HCT116 (cell line): ENCODE data around the gene ANKS1A. TPM values are rescaled to one million over a fixed set of nuclear protein-coding genes. Genes with fewer than 3 reads are reported as not detected.

Experiments
- ATAC-seq: fragments of 200-7000 bp; cut with Tn5 transposase; 2 replicates; pipeline ENCODE4 v1.9.1; 2020; ENCODE audit warnings: mild to moderate bottlenecking, moderate library complexity
- BruUV-seq: library from RNA; stranded (reverse); fragments of 400-500 nt; replicated peaks from 2 replicates; lab custom pipeline; 2021; lab: Mats Ljungman, UMichigan
- CTCF ChIA-PET: fragments of 300-600 bp; sonication (Branson Sonifier 250); formaldehyde crosslinking; loops from one replicate; lab custom pipeline; 2021; ENCODE audit warnings: antibody characterized with exemption; lab: Charles Lee
- POLR2A ChIA-PET: fragments of 300-600, 350-600 bp; sonication (Branson Sonifier 250); formaldehyde crosslinking; loops from one replicate; lab custom pipeline; 2021; ENCODE audit warnings: antibody characterized with exemption; lab: Charles Lee
- RAD21 ChIA-PET, 2 experiments: fragments of 300-600 bp; sonication (Branson Sonifier 250); formaldehyde crosslinking; loops; one replicate each; lab custom pipeline; 2023; ENCODE audit warnings: low total read pairs in 2 of 2; ENCODE audit not compliant: uncharacterized antibody in 2 of 2, unreplicated experiment in 2 of 2, low non-redundant PET in 1 of 2; lab: Charles Lee
- DNase-seq: peaks from one replicate; pipeline ENCODE4 v3.0.0-alpha.2; 2010; ENCODE audit warnings: low read depth, low spot score
- H2AFZ ChIP-seq: fragments of 200-600 bp; shearing (Covaris generic), sonication (generic); 2 replicates; pipeline ENCODE4 v1.6.1; 2017; ENCODE audit warnings: low read depth, mixed run types, mixed read lengths, antibody characterized with exemption, low read length; ENCODE audit not compliant: poor library complexity, severe bottlenecking
- H3K27ac ChIP-seq: 2 replicates; pipeline ENCODE4 v1.5.1; 2012; ENCODE audit warnings: low read depth, low read length
- H3K27me3 ChIP-seq: fragments of 200-600 bp; sonication (generic); 2 replicates; pipeline ENCODE4 v1.6.1; 2016; ENCODE audit warnings: mixed run types, low read length, mixed read lengths; ENCODE audit not compliant: insufficient read depth
- H3K36me3 ChIP-seq, 2 experiments: fragments of 200-500 bp in 1 of 2; fragments of 200-600 bp in 1 of 2; sonication (Bioruptor generic) in 1 of 2; sonication (generic) in 1 of 2; 2 replicates each; pipeline versions ENCODE4 v1.5.1 to v1.6.1; 2014 to 2016; ENCODE audit warnings: low read length in 2 of 2, inconsistent platforms in 1 of 2, mixed read lengths in 1 of 2, mixed run types in 1 of 2; ENCODE audit not compliant: insufficient read depth in 2 of 2, control insufficient read depth in 1 of 2
- H3K4me1 ChIP-seq, 2 experiments: fragments of 200-600 bp in 1 of 2; sonication (generic) in 1 of 2; 2 replicates each; pipeline versions ENCODE4 v1.5.1 to v1.6.1; 2012 to 2017; ENCODE audit warnings: low read length in 2 of 2, inconsistent platforms in 1 of 2, mild to moderate bottlenecking in 1 of 2, mixed read lengths in 1 of 2, mixed run types in 1 of 2, moderate library complexity in 1 of 2; ENCODE audit not compliant: insufficient read depth in 2 of 2, control insufficient read depth in 1 of 2
- H3K4me2 ChIP-seq: fragments of 200-600 bp; sonication (generic); 2 replicates; pipeline ENCODE4 v1.6.1; 2017; ENCODE audit warnings: mixed run types, low read length, mixed read lengths
- H3K4me3 ChIP-seq, 2 experiments: fragments of 200-600 bp in 1 of 2; sonication (generic) in 1 of 2; replicated peaks in 1 of 2; 2 replicates each; pipeline ENCODE4 v1.5.1; 2011 to 2016; ENCODE audit warnings: low read length in 2 of 2, control low read depth in 1 of 2, low read depth in 1 of 2, mild to moderate bottlenecking in 1 of 2, mixed read lengths in 1 of 2, mixed run types in 1 of 2
- H3K79me2 ChIP-seq: fragments of 200-600 bp; sonication (generic); 2 replicates; pipeline ENCODE4 v1.6.1; 2017; ENCODE audit warnings: mild to moderate bottlenecking, mixed run types, low read length, moderate library complexity, mixed read lengths; ENCODE audit not compliant: insufficient read depth
- H3K9ac ChIP-seq: fragments of 200-600 bp; sonication (generic); 2 replicates; pipeline ENCODE4 v1.6.1; 2016; ENCODE audit warnings: low read length, mixed read lengths
- H3K9me2 ChIP-seq: fragments of 200-600 bp; sonication (generic), shearing (Covaris generic); 2 replicates; pipeline ENCODE4 v1.6.1; 2017; ENCODE audit warnings: mixed run types, mild to moderate bottlenecking, moderate library complexity; ENCODE audit not compliant: insufficient read depth
- H3K9me3 ChIP-seq, 2 experiments: fragments of 200-500 bp in 1 of 2; fragments of 200-600 bp in 1 of 2; sonication (Bioruptor generic) in 1 of 2; sonication (generic) in 1 of 2; 2 replicates each; pipeline ENCODE4 v1.6.1; 2014 to 2017; ENCODE audit warnings: low read length in 2 of 2, mixed read lengths in 2 of 2, inconsistent platforms in 1 of 2, low read depth in 1 of 2, mild to moderate bottlenecking in 1 of 2, mixed run types in 1 of 2, moderate library complexity in 1 of 2; ENCODE audit not compliant: control insufficient read depth in 1 of 2, insufficient read depth in 1 of 2
- H4K20me1 ChIP-seq: fragments of 200-600 bp; sonication (generic), shearing (Covaris generic); 2 replicates; pipeline ENCODE4 v1.6.1; 2017; ENCODE audit warnings: mixed run types, mild to moderate bottlenecking, moderate library complexity; ENCODE audit not compliant: insufficient read depth
- ATF3 ChIP-seq: IDR thresholded peaks from 2 replicates; pipeline ENCODE4 v1.6.1; 2012
- CBX3 ChIP-seq: IDR thresholded peaks from 2 replicates; pipeline ENCODE4 v1.6.1; 2012; ENCODE audit warnings: low read depth
- CEBPB ChIP-seq: IDR thresholded peaks from 2 replicates; pipeline ENCODE4 v1.6.1; 2012; ENCODE audit warnings: low read depth
- CTCF ChIP-seq, 3 experiments: fragments of 200-600 bp in 1 of 3; sonication (generic) in 1 of 3; IDR thresholded peaks in 2 of 3; conservative IDR thresholded peaks in 1 of 3; 2 replicates each; pipeline ENCODE4 v1.5.1; 2012 to 2017; ENCODE audit warnings: low read depth in 2 of 3, low read length in 2 of 3, antibody characterized with exemption in 1 of 3, borderline replicate concordance in 1 of 3, control low read depth in 1 of 3, mild to moderate bottlenecking in 1 of 3, mixed read lengths in 1 of 3, mixed run types in 1 of 3, moderate library complexity in 1 of 3; ENCODE audit not compliant: insufficient read depth in 1 of 3
- JUND ChIP-seq: IDR thresholded peaks from 2 replicates; pipeline ENCODE4 v1.6.1; 2012
- MAX ChIP-seq: IDR thresholded peaks from 2 replicates; pipeline ENCODE4 v1.6.1; 2012
- RAD21 ChIP-seq: IDR thresholded peaks from 2 replicates; pipeline ENCODE4 v1.6.1; 2012; ENCODE audit warnings: low read depth, mild to moderate bottlenecking
- REST ChIP-seq: IDR thresholded peaks from 2 replicates; pipeline ENCODE4 v1.6.1; 2012; ENCODE audit warnings: low read depth
- SRF ChIP-seq: IDR thresholded peaks from 2 replicates; pipeline ENCODE4 v1.6.1; 2012; ENCODE audit warnings: low read depth
- YY1 ChIP-seq: IDR thresholded peaks from 2 replicates; pipeline ENCODE4 v1.6.1; 2011; ENCODE audit warnings: low read length, low read depth, moderate library complexity, mild to moderate bottlenecking; ENCODE audit not compliant: insufficient replicate concordance; ENCODE audit errors: extremely low read depth
- ZBTB33 ChIP-seq: IDR thresholded peaks from 2 replicates; pipeline ENCODE4 v1.6.1; 2011; ENCODE audit warnings: mild to moderate bottlenecking, low read length, moderate library complexity; ENCODE audit not compliant: insufficient replicate concordance; ENCODE audit errors: extremely low read depth
- ZFX ChIP-seq: fragments of 450-650 bp; IDR thresholded peaks from 2 replicates; pipeline ENCODE4 v1.6.1; 2017
- ZNF274 ChIP-seq: fragments of 200-500 bp; sonication (Bioruptor generic); IDR thresholded peaks from 2 replicates; pipeline ENCODE4 v1.6.1; 2014; ENCODE audit warnings: mild to moderate bottlenecking, low read depth, low read length, inconsistent platforms
- intact Hi-C: fragments of 100-400 bp; cut with micrococcal nuclease; formaldehyde crosslinking; loops from 2 replicates; pipeline ENCODE4 v1.10.0; 2022
- total RNA-seq: library from RNA; stranded (reverse); gene quantifications from one replicate; pipeline ENCODE4 v1.2.1, GENCODE V29; 2021; ENCODE audit not compliant: unreplicated experiment

ANKS1A gene
- total RNA-seq, 1 experiment from 2014 or later = 20.6 TPM

DNA sequence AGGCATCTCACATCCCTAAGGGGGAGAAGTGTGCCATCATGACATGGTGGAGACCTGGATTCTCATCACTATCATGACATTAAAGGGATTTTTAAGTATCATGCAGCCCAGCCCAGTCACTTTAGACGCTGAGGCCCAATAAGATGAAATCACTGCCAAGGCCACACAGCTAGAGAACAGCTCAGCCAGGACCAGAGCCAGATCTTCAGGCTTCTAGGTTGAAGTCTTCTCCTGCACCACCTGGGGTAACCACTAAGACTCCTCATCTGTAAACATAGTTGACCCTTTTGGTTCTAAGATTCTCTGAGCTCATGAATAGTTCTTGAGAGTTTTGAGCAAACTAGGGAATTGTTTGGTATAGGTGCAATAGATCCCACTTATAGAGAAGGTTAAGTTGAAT lies 126.9 kb downstream of the ANKS1A start (continued):
- no peak for TF ChIP-seq CTCF (IDR thresholded peaks at IDR 0.05 in 2 of 3, conservative IDR thresholded peaks at IDR 0.05 in 1 of 3; ENCODE audit: borderline replicate concordance in 1 of 3, insufficient read depth in 1 of 3, low read depth in 2 of 3, low read length in 2 of 3)
- no peak for TF ChIP-seq RAD21

GRCh38 chr6:35016502-35017321 lies 127.7 kb downstream of the ANKS1A start:
- no peak overlapping the region for H3K4me3 ChIP-seq
- no peak overlapping the region for H3K27ac ChIP-seq
- DNase-seq = no peak
- H3K9ac ChIP-seq = no peak overlapping the region
- no peaks in the 10 kb centered on the region for H3K9me2 ChIP-seq
- peaks cover 0 to 4% of the 10 kb centered on the region in 2 experiments; a peak in 1 of 4 replicates for H3K36me3 ChIP-seq
- POLR2A ChIA-PET = no interaction called here
- H2AFZ ChIP-seq = no peak overlapping the region
- H3K4me1 ChIP-seq = peaks cover 0 to 9% of the 10 kb centered on the region in 2 experiments; a peak in 1 of 4 replicates
- H3K4me2 ChIP-seq = no peak overlapping the region
- CTCF ChIA-PET = no interaction called here
- no peaks in the 10 kb centered on the region for H3K79me2 ChIP-seq
- TF ChIP-seq CEBPB = no peak
- TF ChIP-seq SRF = no peak
- no peak for TF ChIP-seq CBX3
- no peak for TF ChIP-seq ZFX
- TF ChIP-seq ZNF274 = no peak
- TF ChIP-seq MAX = no peak
- TF ChIP-seq REST = no peak
- TF ChIP-seq JUND = no peak
- no peak for TF ChIP-seq YY1
- TF ChIP-seq ATF3 = no peak
- no peak for TF ChIP-seq ZBTB33
- no peaks in the 10 kb centered on the region for H3K9me3 ChIP-seq
- RAD21 ChIA-PET = no interaction called here
- H4K20me1 ChIP-seq = no peaks in the 10 kb centered on the region
- intact Hi-C loops = no loop called here
- BruUV-seq = no TSS peak
- ATAC-seq = no peak
- no peaks in the 10 kb centered on the region for H3K27me3 ChIP-seq
